HFFc6 (cell line): ENCODE measurements around the gene PEF1. TPM values are rescaled to one million over a fixed set of nuclear protein-coding genes. Genes with fewer than 3 reads are reported as not detected.

ENCODE experiments used
- DNase-seq: peaks from one replicate; pipeline ENCODE4 v3.0.0-alpha.2; 2018
- H3K27ac Mint-ChIP-seq: 2 replicates; pipeline ENCODE4 v1.8.0; 2020; ENCODE audit warnings: mild to moderate bottlenecking, mixed read lengths
- H3K27me3 Mint-ChIP-seq: 2 replicates; pipeline ENCODE4 v1.8.0; 2021; ENCODE audit warnings: mild to moderate bottlenecking, moderate library complexity, mixed read lengths; ENCODE audit not compliant: insufficient read depth
- H3K36me3 Mint-ChIP-seq: 2 replicates; pipeline ENCODE4 v1.8.0; 2021; ENCODE audit warnings: low read depth, mixed read lengths
- H3K4me1 Mint-ChIP-seq: 2 replicates; pipeline ENCODE4 v1.8.0; 2020; ENCODE audit warnings: low read depth, mixed read lengths
- H3K4me3 Mint-ChIP-seq: 2 replicates; pipeline ENCODE4 v1.8.0; 2020; ENCODE audit warnings: mild to moderate bottlenecking, moderate library complexity, mixed read lengths
- H3K9me3 Mint-ChIP-seq: 2 replicates; pipeline ENCODE4 v1.8.0; 2020; ENCODE audit warnings: mild to moderate bottlenecking, mixed read lengths
- CTCF ChIP-seq: fragments of 200-600 bp; sonication (generic); IDR thresholded peaks from 2 replicates; pipeline ENCODE4 v1.5.0; 2021; ENCODE audit warnings: antibody characterized with exemption, mild to moderate bottlenecking
- total RNA-seq, 6 experiments: library from RNA; stranded (reverse); fragmentation: NEBNext Ultra II Directional; extraction: Animal tissue kit (Norgen Biotek cat#: 25700); gene quantifications; 2 replicates in 1 of 6; 3 replicates in 5 of 6; pipeline ENCODE4 v1.2.3, GENCODE V29; 2021

Gene PEF1
- total RNA-seq, 6 experiments from 2014 or later = 65.8 to 81.3 (median 69.3) TPM

GRCh38 chr1:31585736-31586365 lies 58.8 kb downstream of the PEF1 start:
- Mint-ChIP-seq H3K4me1 (peaks cover 29% of the 10 kb centered on the region), H3K4me3 (no peak overlapping the region), H3K27me3 (peaks cover 4% of the 10 kb centered on the region), H3K9me3 (no peaks in the 10 kb centered on the region), H3K27ac (no peak overlapping the region), H3K36me3 (no peaks in the 10 kb centered on the region)
- DNase-seq = no peak
- TF ChIP-seq CTCF = no peak

- no peak overlapping the region for H3K4me3 Mint-ChIP-seq
- no peak for TF ChIP-seq CTCF
- no peak overlapping the region for H3K27ac Mint-ChIP-seq
- H3K9me3 Mint-ChIP-seq = no peaks in the 10 kb centered on the region
- no peaks in the 10 kb centered on the region; the same call in 1 of the 2 replicates for H3K27me3 Mint-ChIP-seq
- no peaks in the 10 kb centered on the region for H3K36me3 Mint-ChIP-seq
- H3K4me1 Mint-ChIP-seq = peaks cover 24% of the 10 kb centered on the region
- DNase-seq = no peak
Measured at GRCh38 chr1:31584869-31585735, 59.6 kb downstream of the PEF1 start.

GRCh38 chr1:31583995-31584868 lies 60.4 kb downstream of the PEF1 start:
- Mint-ChIP-seq H3K9me3 (no peaks in the 10 kb centered on the region), H3K4me3 (no peak overlapping the region), H3K36me3 (no peaks in the 10 kb centered on the region)

GRCh38 chr1:31583082-31583994 lies 61.3 kb downstream of the PEF1 start:
- no peaks in the 10 kb centered on the region for H3K9me3 Mint-ChIP-seq
- no peak for TF ChIP-seq CTCF
- H3K27ac Mint-ChIP-seq = no peak overlapping the region
- H3K4me3 Mint-ChIP-seq = no peak overlapping the region
- no peak for DNase-seq
- no peaks in the 10 kb centered on the region; the same call in 1 of the 2 replicates for H3K27me3 Mint-ChIP-seq
- peaks cover 18% of the 10 kb centered on the region for H3K4me1 Mint-ChIP-seq
- no peaks in the 10 kb centered on the region for H3K36me3 Mint-ChIP-seq

More at GRCh38 chr1:31583995-31584868, 60.4 kb downstream of the PEF1 start:
- no peak for TF ChIP-seq CTCF
- Mint-ChIP-seq H3K27me3 (no peaks in the 10 kb centered on the region; the same call in 1 of the 2 replicates), H3K4me1 (peaks cover 21% of the 10 kb centered on the region), H3K27ac (no peak overlapping the region)
- DNase-seq = no peak
